HFFc6 (cell line): Measurements from ENCODE around the gene PNPLA7. TPM values are rescaled to one million over a fixed set of nuclear protein-coding genes. Genes with fewer than 3 reads are reported as not detected.

ENCODE experiments used
- DNase-seq: peaks from one replicate; pipeline ENCODE4 v3.0.0-alpha.2; 2018
- H3K27ac Mint-ChIP-seq: 2 replicates; pipeline ENCODE4 v1.8.0; 2020; ENCODE audit warnings: mild to moderate bottlenecking, mixed read lengths
- H3K27me3 Mint-ChIP-seq: 2 replicates; pipeline ENCODE4 v1.8.0; 2021; ENCODE audit warnings: mild to moderate bottlenecking, moderate library complexity, mixed read lengths; ENCODE audit not compliant: insufficient read depth
- H3K36me3 Mint-ChIP-seq: 2 replicates; pipeline ENCODE4 v1.8.0; 2021; ENCODE audit warnings: low read depth, mixed read lengths
- H3K4me1 Mint-ChIP-seq: 2 replicates; pipeline ENCODE4 v1.8.0; 2020; ENCODE audit warnings: low read depth, mixed read lengths
- H3K4me3 Mint-ChIP-seq: 2 replicates; pipeline ENCODE4 v1.8.0; 2020; ENCODE audit warnings: mild to moderate bottlenecking, moderate library complexity, mixed read lengths
- H3K9me3 Mint-ChIP-seq: 2 replicates; pipeline ENCODE4 v1.8.0; 2020; ENCODE audit warnings: mild to moderate bottlenecking, mixed read lengths
- total RNA-seq, 6 experiments: library from RNA; stranded (reverse); fragmentation: NEBNext Ultra II Directional; extraction: Animal tissue kit (Norgen Biotek cat#: 25700); gene quantifications; 2 replicates in 1 of 6; 3 replicates in 5 of 6; pipeline ENCODE4 v1.2.3, GENCODE V29; 2021
- TF ChIP-seq, protein P1 (sequence below): fragments of 200-600 bp; sonication (generic); IDR thresholded peaks from 2 replicates; pipeline ENCODE4 v1.5.0; 2021; ENCODE audit warnings: antibody characterized with exemption, mild to moderate bottlenecking

Gene PNPLA7
- total RNA-seq, 6 experiments from 2014 or later: 0.20 to 0.90 (median 0.52) TPM

GRCh38 chr9:137478962-137479861, 71.0 kb downstream of the PNPLA7 start:
- peaks cover 3% of the 10 kb centered on the region for H3K27me3 Mint-ChIP-seq
- H3K27ac Mint-ChIP-seq: no peak overlapping the region
- H3K9me3 Mint-ChIP-seq: peaks cover 16% of the 10 kb centered on the region
- peaks cover 14% of the 10 kb centered on the region for H3K36me3 Mint-ChIP-seq
- H3K4me1 Mint-ChIP-seq: peaks cover 22% of the 10 kb centered on the region
- peak overlapping the region; percentile 32; the same call in 1 of the 2 replicates for H3K4me3 Mint-ChIP-seq
- TF ChIP-seq, protein P1, sequence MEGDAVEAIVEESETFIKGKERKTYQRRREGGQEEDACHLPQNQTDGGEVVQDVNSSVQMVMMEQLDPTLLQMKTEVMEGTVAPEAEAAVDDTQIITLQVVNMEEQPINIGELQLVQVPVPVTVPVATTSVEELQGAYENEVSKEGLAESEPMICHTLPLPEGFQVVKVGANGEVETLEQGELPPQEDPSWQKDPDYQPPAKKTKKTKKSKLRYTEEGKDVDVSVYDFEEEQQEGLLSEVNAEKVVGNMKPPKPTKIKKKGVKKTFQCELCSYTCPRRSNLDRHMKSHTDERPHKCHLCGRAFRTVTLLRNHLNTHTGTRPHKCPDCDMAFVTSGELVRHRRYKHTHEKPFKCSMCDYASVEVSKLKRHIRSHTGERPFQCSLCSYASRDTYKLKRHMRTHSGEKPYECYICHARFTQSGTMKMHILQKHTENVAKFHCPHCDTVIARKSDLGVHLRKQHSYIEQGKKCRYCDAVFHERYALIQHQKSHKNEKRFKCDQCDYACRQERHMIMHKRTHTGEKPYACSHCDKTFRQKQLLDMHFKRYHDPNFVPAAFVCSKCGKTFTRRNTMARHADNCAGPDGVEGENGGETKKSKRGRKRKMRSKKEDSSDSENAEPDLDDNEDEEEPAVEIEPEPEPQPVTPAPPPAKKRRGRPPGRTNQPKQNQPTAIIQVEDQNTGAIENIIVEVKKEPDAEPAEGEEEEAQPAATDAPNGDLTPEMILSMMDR: no peak
- peak; percentile 19 for DNase-seq

DNA sequence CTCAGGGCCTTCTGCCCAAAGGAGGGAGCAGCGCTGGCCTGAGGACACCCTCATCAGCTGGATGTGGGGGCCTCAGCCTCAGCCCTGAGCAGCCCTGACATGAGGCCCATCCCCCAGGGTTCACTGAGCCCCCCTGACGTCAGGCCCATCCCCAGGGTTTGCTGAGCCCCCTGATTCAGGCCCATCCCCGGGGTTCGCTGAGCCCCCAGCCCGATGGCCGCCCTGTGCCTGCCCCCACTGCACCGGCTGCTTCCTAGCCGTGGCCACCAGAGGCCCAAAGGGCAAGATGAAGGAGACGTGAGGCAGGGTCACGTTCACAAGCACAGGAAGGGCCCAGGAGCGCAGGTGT, 71.6 kb downstream of the PNPLA7 start:
- Mint-ChIP-seq H3K36me3 (peaks cover 16% of the 10 kb centered on the region), H3K4me1 (peaks cover 22% of the 10 kb centered on the region), H3K27me3 (peaks cover 3% of the 10 kb centered on the region), H3K27ac (no peak overlapping the region), H3K9me3 (peaks cover 22% of the 10 kb centered on the region), H3K4me3 (no peak overlapping the region)
- no peak for DNase-seq
- TF ChIP-seq, protein P1: no peak

DNA sequence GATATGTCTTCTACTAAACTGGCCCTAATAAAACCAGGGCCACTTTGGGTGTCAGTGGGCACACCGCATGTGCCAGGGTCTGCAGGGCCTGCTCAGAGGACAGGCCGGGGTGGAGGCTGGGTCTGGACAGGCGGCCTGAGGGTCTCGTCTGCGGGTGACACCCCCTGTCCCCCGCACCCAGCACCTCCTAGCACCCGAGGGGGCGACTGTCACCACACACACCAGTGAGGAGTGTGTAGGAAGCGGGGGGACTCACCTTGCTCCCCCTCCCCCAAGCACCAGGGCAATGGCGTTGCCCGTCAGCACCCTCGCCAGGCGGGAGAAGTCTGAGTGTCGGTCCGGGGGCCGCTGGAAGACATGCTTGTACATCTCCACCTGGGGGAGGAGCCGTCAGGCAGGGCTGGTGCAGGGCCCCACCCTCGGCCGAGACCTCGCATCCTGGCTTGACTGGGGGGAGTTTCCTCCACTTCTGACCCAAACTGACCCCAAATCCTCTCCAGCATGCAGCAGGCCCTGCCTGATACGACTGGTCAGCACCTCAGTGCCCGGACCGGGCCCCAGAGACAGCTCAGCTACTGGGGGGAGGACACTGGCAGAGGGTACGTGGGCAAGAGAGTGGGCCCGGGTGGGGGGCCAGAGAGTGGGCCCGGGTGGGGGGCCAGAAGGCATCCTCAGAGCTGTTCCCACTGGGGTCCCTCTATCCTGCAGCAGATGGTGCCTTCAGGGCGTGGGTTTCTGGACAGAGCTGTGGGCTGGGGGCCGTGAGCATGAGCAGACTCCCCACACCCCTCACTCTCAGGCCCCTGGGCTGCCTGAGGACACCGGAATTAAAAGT, 72.2 kb downstream of the PNPLA7 start:
- Mint-ChIP-seq H3K4me3 (no peak overlapping the region), H3K36me3 (peaks cover 22% of the 10 kb centered on the region), H3K27me3 (peaks cover 3% of the 10 kb centered on the region), H3K9me3 (peaks cover 28% of the 10 kb centered on the region), H3K4me1 (peaks cover 22% of the 10 kb centered on the region), H3K27ac (no peak overlapping the region)
- TF ChIP-seq, protein P1: no peak
- no peak for DNase-seq

- Mint-ChIP-seq H3K36me3 (peaks cover 24% of the 10 kb centered on the region), H3K9me3 (peaks cover 32% of the 10 kb centered on the region), H3K4me1 (peaks cover 15% of the 10 kb centered on the region), H3K27me3 (peaks cover 4% of the 10 kb centered on the region), H3K4me3 (no peak overlapping the region), H3K27ac (no peak overlapping the region)
- TF ChIP-seq, protein P1: no peak
- DNase-seq: no peak
These were observed 73.3 kb downstream of the PNPLA7 start for GRCh38 chr9:137476856-137477255.

DNA sequence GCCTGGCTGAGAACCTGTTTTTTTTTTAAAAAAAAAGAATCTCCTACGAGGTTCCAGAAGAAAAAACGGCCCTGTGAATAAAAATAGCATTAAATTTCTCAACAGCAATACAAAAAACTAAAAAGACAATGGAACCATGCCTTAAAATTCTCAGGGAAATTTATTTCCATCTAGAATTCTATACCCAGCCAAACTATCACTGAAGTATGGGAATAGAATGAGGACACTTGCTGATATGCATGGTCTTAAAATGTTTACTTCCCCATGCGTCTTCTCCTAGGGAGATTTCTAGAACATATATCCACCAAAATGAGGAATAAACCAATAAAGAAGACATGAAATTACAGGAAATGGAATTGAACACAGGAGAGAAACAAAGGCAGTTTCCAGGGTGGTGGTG, 74.5 kb downstream of the PNPLA7 start:
- H3K27me3 Mint-ChIP-seq: peaks cover 4% of the 10 kb centered on the region
- H3K4me1 Mint-ChIP-seq: peaks cover 8% of the 10 kb centered on the region
- no peak overlapping the region for H3K4me3 Mint-ChIP-seq
- peaks cover 32% of the 10 kb centered on the region for H3K9me3 Mint-ChIP-seq
- DNase-seq: no peak
- H3K36me3 Mint-ChIP-seq: peaks cover 24% of the 10 kb centered on the region
- H3K27ac Mint-ChIP-seq: no peak overlapping the region
- TF ChIP-seq, protein P1: no peak
